K562 (cell line): ENCODE results near the gene KDM2A. TPM values are rescaled to one million over a fixed set of nuclear protein-coding genes. Genes with fewer than 3 reads are reported as not detected.

Experiments
- ATF7 ChIP-seq: fragments of 450-650 bp; IDR thresholded peaks from 2 replicates; pipeline ENCODE4 v1.7.1; 2014; ENCODE audit warnings: mild to moderate bottlenecking, moderate library complexity
- CBX1 ChIP-seq: sonication (generic); IDR thresholded peaks from 2 replicates; pipeline ENCODE4 v1.6.1; 2016; ENCODE audit warnings: antibody characterized with exemption, low read depth, mild to moderate bottlenecking
- CXXC5 ChIP-seq: fragments of 250-450 bp; sonication (Bioruptor Pico); IDR thresholded peaks from 2 replicates; pipeline ENCODE4 v1.8.0; 2022; ENCODE audit warnings: inconsistent platforms, mild to moderate bottlenecking, moderate library complexity
- DPF2 ChIP-seq: fragments of 450-650 bp; IDR thresholded peaks from 2 replicates; pipeline ENCODE4 v1.6.1; 2016
- FOSL1 ChIP-seq: fragments of 200-800 bp; sonication (Bioruptor generic); conservative IDR thresholded peaks from 2 replicates; pipeline ENCODE4 v1.6.1; 2016; ENCODE audit warnings: missing genetic modification characterization, missing compliant biosample characterization
- HDAC1 ChIP-seq, 2 experiments: fragments of 450-650 bp; IDR thresholded peaks; 2 replicates each; pipeline ENCODE4 v1.6.1; 2016 to 2017; ENCODE audit warnings: inconsistent platforms in 1 of 2, mild to moderate bottlenecking in 1 of 2, moderate library complexity in 1 of 2
- HMGXB4 ChIP-seq: sonication (generic); formaldehyde crosslinking; IDR thresholded peaks from 2 replicates; pipeline ENCODE4 v1.8.1; 2023; ENCODE audit warnings: mild to moderate bottlenecking, missing genetic modification reagents
- JUND ChIP-seq, 2 experiments: IDR thresholded peaks; 2 replicates in 1 of 2; 3 replicates in 1 of 2; pipeline ENCODE4 v1.6.1; 2011; ENCODE audit warnings: borderline replicate concordance in 2 of 2, low read depth in 2 of 2, low read length in 2 of 2, improper control_type of control experiment in 1 of 2, missing biosample characterization in 1 of 2, missing genetic modification characterization in 1 of 2, missing genetic modification reagents in 1 of 2
- KDM5B ChIP-seq: fragments of 200-600 bp; sonication (generic); IDR thresholded peaks from 2 replicates; pipeline ENCODE4 v1.6.1; 2012; ENCODE audit warnings: low read depth, mild to moderate bottlenecking, moderate library complexity, low read length, control low read depth, inconsistent platforms; ENCODE audit not compliant: insufficient replicate concordance
- LEF1 ChIP-seq: fragments of 450-650 bp; IDR thresholded peaks from 2 replicates; pipeline ENCODE4 v1.6.1; 2016; ENCODE audit warnings: mild to moderate bottlenecking
- MBD2 ChIP-seq: sonication (generic); IDR thresholded peaks from 2 replicates; pipeline ENCODE4 v1.6.1; 2016; ENCODE audit warnings: low read depth, borderline replicate concordance
- MEIS2 ChIP-seq: fragments of 450-650 bp; IDR thresholded peaks from 2 replicates; pipeline ENCODE4 v1.6.1; 2014; ENCODE audit warnings: mild to moderate bottlenecking; ENCODE audit not compliant: partially characterized antibody
- NRF1 ChIP-seq, 2 experiments: fragments of 450-650 bp; IDR thresholded peaks in 1 of 2; conservative IDR thresholded peaks in 1 of 2; 2 replicates each; pipeline ENCODE4 v1.6.1; 2014; ENCODE audit warnings: mild to moderate bottlenecking in 2 of 2
- SMARCE1 ChIP-seq: fragments of 450-650 bp; IDR thresholded peaks from 2 replicates; pipeline ENCODE4 v1.7.1; 2016; ENCODE audit warnings: mild to moderate bottlenecking
- SNIP1 ChIP-seq: fragments of 450-650 bp; IDR thresholded peaks from 2 replicates; pipeline ENCODE4 v1.7.1; 2017; ENCODE audit warnings: low read depth, mild to moderate bottlenecking
- SOX6 ChIP-seq: fragments of 450-650 bp; IDR thresholded peaks from 2 replicates; pipeline ENCODE4 v1.6.1; 2014; ENCODE audit warnings: mild to moderate bottlenecking
- SUPT5H ChIP-seq: fragments of 450-650 bp; IDR thresholded peaks from 2 replicates; pipeline ENCODE4 v1.6.1; 2016
- TOE1 ChIP-seq, 2 experiments: fragments of 450-650 bp in 1 of 2; sonication (generic) in 1 of 2; formaldehyde crosslinking in 1 of 2; IDR thresholded peaks; 2 replicates each; pipeline versions ENCODE4 v1.7.1 to v1.8.0; 2016 to 2022; ENCODE audit warnings: borderline replicate concordance in 2 of 2, mild to moderate bottlenecking in 2 of 2, antibody characterized with exemption in 1 of 2, inconsistent platforms in 1 of 2, low read depth in 1 of 2, missing genetic modification reagents in 1 of 2, moderate library complexity in 1 of 2
- TRIM28 ChIP-seq: fragments of 450-650 bp; IDR thresholded peaks from 2 replicates; pipeline ENCODE4 v1.6.1; 2017
- ZBTB9 ChIP-seq: fragments of 450-650 bp; formaldehyde crosslinking; IDR thresholded peaks from 2 replicates; pipeline ENCODE4 v1.4.0; 2020; ENCODE audit warnings: mild to moderate bottlenecking, moderate library complexity
- ZFP30 ChIP-seq: fragments of 250-450 bp; sonication (Bioruptor Pico); IDR thresholded peaks from 2 replicates; pipeline ENCODE4 v1.8.0; 2022; ENCODE audit warnings: moderate library complexity, mild to moderate bottlenecking, inconsistent platforms, borderline replicate concordance
- ZNF384 ChIP-seq: IDR thresholded peaks from 2 replicates; pipeline ENCODE4 v1.6.1; 2012; ENCODE audit warnings: low read depth, low read length, improper control_type of control experiment
- ZNF408 ChIP-seq: fragments of 250-450 bp; sonication (Bioruptor Pico); IDR thresholded peaks from 2 replicates; pipeline ENCODE4 v1.4.0; 2020; ENCODE audit warnings: low read depth, mild to moderate bottlenecking, moderate library complexity
- ZNF444 ChIP-seq: fragments of 250-450 bp; sonication (Bioruptor Pico); IDR thresholded peaks from 2 replicates; pipeline ENCODE4 v1.4.0; 2020; ENCODE audit warnings: mild to moderate bottlenecking, moderate library complexity
- polyA plus RNA-seq, 8 experiments: library from polyadenylated mRNA; depleted of rRNA in 4 of 8; stranded (reverse) in 5 of 8; unstranded in 3 of 8; fragments of >200 nt; fragmentation: Nextera tagmentation in 2 of 8; fragmentation: Illumina TruSeq in 1 of 8; extraction: Ambion mirVana in 2 of 8; extraction: Trizol in 1 of 8; gene quantifications; 2 replicates each; pipeline versions ENCODE4 v1.2.1 to v1.2.3, GENCODE V29; 2011 to 2014; ENCODE audit warnings: inconsistent platforms in 1 of 8, missing spikeins in 1 of 8
- total RNA-seq, 7 experiments: library from RNA; depleted of rRNA in 6 of 7; stranded (reverse); fragments of >200 nt in 6 of 7; fragmentation: Illumina TruSeq in 2 of 7; extraction: Trizol in 2 of 7; gene quantifications; 2 replicates each; pipeline versions ENCODE4 v1.2.1 to v1.2.3, GENCODE V29; 2011 to 2021; ENCODE audit warnings: low replicate concordance in 1 of 7

KDM2A gene
- total and polyA plus RNA-seq, 9 of the 15 experiments (the other 6 are each of a cell fraction or from before 2014, with no cell fraction given), result 5.0 to 39.3 (median 21.3) TPM

- no peak for TF ChIP-seq ZNF408 (CRISPR knock-in tag)
- no peak; the same call in 1 of the 2 replicates for TF ChIP-seq SMARCE1
- peak; percentile 57 for TF ChIP-seq KDM5B
- peak; percentile 77 to 80 for TF ChIP-seq NRF1 (conservative IDR thresholded peaks at IDR 0.05 in 1 of 2, IDR thresholded peaks at IDR 0.05 in 1 of 2)
- TF ChIP-seq CXXC5 (CRISPR knock-in tag), result peak; percentile 80
- no peak for TF ChIP-seq HMGXB4 (CRISPR knock-in tag)
- peak; percentile 51; the same call in 1 of the 2 replicates for TF ChIP-seq ZNF444 (CRISPR knock-in tag)
- no peak for TF ChIP-seq TRIM28
- peak; percentile 58 for TF ChIP-seq FOSL1 (tag)
- TF ChIP-seq MBD2, result peak; percentile 49; the same call in 1 of the 2 replicates
- TF ChIP-seq ZBTB9 (CRISPR knock-in tag), result peak; percentile 94
- TF ChIP-seq ATF7, result peak; percentile 72
- no peak for TF ChIP-seq ZNF384
- peak; percentile 66; the same call in 1 of the 2 replicates for TF ChIP-seq SUPT5H
- TF ChIP-seq LEF1, result peak; percentile 68; the same call in 1 of the 2 replicates
- no peak; the same call in 1 of the 2 replicates for TF ChIP-seq SNIP1
- no peak for TF ChIP-seq ZFP30 (CRISPR knock-in tag)
- TF ChIP-seq MEIS2, result peak; percentile 34
- TF ChIP-seq HDAC1 (IDR thresholded peaks at IDR 0.05), result peak in 1 of 2 experiments; percentile 64; a peak in 2 of 4 replicates
- 0 out of 2 replicates have a peak, but pooled peaks have one; percentile 18 for TF ChIP-seq SOX6
- peak; percentile 45; the same call in 1 of the 2 replicates for TF ChIP-seq TOE1 (IDR thresholded peaks at IDR 0.05; ENCODE audit: borderline replicate concordance)
- 0 out of 2 replicates have a peak, but pooled peaks have one; percentile 58 for TF ChIP-seq TOE1 (CRISPR knock-in tag; IDR thresholded peaks at IDR 0.05; ENCODE audit: borderline replicate concordance, low read depth)
- TF ChIP-seq CBX1, result peak; percentile 39; the same call in 1 of the 2 replicates
- peak; percentile 54 for TF ChIP-seq DPF2
- TF ChIP-seq JUND (IDR thresholded peaks at IDR 0.05; ENCODE audit: borderline replicate concordance, low read depth, low read length), result peak; percentile 32; the same call in 1 of the 2 replicates
- TF ChIP-seq JUND (tag; IDR thresholded peaks at IDR 0.05; ENCODE audit: borderline replicate concordance, low read depth, low read length), result no peak; the same call in 2 of the 3 replicates
Measured at GRCh38 chr11:67277231-67277961, 158.3 kb downstream of the KDM2A start (continued).
